HG02943 (cell line): ENCODE results near the gene CYB5R2.

ENCODE experiments used
- ATAC-seq: cut with Tn5 transposase; IDR thresholded peaks from one replicate; pipeline ENCODE4 v1.9.1; 2021; ENCODE audit warnings: mild to moderate bottlenecking, low read depth, moderate library complexity; ENCODE audit not compliant: unreplicated experiment

The CYB5R2 gene

DNA sequence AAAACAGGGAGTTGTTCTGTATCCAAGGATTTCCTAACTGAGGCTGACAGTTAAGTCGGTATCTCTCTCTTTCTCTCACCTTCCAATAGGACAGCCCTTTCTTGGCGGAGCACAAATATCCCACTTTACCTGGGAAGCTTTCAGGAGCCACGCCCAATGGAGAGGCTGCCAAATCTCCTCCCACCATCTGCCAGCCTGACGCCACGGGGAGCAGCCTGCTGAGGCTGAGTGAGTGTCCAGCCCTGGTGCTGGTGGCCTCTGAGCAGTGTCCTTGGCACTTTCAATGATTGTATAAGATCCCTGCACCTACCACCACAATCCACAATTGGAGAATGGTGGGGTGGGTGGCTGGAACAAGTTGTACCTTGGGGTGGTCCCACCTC lies 33.7 kb downstream of the CYB5R2 start:
- ATAC-seq: no peak

DNA sequence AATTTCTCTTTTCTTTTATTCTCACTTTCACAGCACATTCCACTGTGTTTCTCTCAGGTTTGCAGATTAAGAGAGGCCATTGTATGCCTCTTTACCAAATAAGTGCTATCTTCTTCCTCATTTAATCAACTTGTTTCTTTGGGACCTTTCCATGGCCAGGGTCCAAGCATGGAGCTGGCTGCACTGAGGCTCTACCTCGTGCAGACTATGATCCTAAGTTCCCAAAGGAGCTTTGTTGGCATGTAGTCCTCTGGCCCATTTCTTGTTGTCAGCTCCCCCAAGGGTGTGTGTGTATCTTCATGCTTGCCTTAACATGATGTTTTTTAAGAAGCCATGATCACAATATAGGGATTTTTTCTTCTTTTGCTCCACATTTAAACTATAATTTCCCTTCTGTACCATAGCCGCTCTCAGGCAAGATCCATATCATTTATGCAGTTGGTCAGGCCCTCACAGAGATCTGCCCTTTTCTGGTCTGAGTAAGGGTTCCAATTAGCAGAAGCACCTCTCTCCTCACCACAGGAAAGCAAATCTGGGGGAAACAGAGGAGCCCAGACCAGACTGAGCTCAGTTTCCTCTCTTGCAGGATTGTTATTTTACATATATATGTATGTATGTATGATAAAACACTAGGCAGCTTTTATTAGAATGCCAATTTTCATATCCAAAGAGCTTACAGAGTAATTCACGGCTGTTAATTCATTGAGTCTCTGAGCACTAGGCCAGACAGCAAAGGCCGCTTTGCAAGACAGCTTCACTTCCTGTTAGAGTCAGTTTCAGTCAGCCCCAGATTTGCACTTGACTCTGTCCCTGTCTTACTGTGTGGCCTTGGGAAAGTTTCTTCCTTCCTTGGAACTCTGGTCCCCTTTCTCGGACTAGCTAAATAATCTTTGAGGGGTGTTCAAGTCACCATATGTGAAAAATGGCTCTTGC lies 34.3 kb downstream of the CYB5R2 start:
- peak; percentile 58 for ATAC-seq

DNA sequence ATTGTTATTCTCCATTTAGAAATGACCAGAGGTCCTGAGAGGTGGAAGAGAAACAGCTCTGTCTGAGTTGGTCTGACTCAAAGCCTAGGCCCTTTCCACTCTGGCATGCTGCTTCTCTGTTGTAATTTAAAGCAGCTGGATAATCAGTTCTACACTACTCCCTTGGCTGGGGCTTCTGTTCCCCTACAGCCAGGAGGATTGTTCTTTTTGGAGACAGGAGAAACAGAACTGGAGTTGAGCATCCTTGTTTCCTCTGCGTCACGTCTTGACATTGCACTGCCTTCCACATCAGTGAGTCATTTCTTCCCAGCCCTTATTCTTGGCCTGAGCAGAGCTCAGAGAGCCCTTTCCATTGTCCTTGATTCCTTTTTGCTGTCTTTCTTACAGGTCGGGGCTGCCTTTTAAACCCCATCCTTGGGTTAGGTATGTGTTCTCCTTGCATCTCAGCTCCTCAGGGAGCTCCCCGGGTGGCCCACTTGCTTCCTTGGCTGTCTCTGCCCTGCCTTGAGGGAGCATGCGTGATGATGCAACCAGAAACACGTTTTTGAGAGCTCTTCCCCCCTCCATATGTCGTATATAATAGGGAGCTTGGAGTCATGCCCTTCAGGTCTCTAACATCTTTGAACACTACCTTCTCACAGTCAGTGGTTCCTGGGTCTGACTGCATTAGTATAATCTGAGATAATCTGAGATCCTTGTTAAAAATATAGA lies 35.7 kb downstream of the CYB5R2 start:
- ATAC-seq: no peak

DNA sequence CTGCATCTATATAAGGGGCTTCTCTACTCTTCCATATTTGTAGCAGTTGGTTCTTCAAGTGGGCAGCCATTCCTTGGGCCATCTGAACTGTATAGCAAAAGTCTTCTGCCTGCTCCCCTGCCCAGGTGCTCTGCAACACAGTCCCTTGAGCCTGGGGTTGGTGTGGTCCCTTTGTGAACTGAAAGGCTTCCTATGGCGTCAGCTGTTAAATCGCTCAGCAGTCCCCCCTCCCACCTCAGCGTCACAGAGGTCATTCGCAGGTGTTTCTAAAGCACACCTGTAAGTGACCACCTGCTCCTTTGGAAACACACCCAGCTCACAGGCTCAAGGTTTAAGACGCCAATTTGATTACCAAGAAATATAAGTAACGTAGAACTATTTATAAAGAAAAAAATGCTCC lies 37.0 kb downstream of the CYB5R2 start:
- ATAC-seq: no peak

DNA sequence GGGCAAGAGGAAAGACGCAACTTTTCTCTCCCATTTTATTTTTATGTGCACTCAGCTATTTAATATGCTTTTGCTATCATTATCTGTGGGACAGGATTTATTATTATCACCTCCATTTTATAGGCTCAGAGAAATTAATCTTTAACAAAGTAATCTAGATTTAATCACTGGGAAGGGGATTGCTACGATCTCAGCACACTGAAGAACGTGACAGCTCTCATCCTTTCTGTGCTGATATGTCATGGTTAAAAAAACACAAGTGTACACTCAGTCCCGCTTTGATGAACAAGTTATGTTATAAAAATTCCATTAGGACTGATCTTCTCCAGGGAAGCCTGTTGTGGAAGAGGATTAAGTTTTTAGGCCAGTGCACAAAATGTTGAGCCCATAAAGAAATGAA lies 37.6 kb downstream of the CYB5R2 start:
- no peak for ATAC-seq

DNA sequence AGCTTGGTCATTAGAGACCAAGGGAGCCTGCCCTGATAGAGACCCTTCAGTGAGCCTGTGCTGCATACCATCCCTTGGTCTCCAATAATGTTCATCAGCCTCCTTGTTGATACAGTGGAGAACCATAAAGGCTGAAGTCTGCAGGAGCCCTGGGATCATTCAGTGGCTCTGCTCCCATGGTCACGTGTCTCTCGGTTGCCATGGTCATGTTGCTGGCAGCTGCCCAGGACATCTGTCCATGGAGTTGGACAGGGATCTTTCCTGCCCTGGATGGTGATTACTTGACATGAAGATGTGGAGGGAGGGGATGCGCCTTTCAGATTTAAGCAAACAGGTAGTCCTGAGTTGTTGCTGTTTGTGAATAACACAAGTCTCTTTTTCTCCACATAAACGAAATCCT lies 38.2 kb downstream of the CYB5R2 start:
- no peak for ATAC-seq

DNA sequence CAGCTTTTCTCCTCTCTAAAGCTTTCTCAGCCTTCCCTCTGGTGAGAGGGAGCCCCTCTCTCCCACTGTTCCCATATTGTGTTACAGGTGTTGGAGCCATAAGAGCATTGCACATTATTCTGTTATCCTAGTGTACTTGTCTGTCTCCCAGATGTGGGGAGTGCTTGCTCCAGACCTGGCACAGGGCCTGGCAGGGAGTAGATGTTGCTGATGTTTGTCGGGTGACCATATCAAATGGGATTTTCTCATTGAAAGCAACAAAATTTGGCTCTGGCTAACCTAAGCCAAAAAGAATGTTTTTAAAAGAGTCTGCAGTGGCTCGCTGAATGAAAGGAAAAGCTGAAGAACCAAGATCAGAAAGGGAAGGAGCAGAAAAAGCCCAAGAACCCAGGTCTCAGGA lies 41.1 kb downstream of the CYB5R2 start:
- ATAC-seq: no peak

DNA sequence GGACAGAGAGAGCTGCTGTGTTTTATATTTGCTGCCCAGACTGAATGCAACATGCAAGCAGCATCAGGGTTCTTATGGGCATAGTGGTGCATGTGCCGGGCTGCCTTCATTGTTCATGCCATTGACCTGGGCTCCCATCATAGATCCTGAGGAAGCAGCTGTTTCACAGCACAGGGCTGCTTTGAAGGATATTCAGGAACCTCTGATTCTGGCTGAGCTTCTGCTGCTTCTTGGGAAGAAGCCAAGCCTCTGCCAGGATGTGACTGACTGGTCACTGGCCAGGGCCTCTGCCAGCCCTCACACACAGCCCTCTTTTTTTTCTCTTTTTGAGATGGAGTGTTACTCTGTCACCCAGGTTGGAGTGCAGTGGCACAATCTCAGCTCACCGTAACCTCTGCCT lies 43.3 kb downstream of the CYB5R2 start:
- no peak for ATAC-seq

DNA sequence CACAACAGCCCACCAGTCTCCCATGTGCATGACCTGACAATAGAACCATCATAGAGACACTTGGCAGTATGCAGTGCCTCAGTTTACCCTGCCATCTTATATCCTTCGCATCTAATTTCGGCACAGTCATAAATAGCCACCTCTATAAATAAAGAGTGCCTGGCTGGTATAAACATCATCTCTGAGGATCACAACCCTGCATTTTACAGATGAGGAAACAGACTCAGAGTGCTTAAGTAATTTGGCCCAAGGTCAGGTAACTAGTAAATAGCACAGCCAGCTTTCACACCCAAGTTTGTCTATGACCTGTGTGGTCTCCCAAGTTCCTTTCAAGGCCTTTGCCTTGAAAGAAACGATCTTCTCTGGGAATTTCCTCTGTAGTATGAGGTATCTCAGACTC lies 44.6 kb downstream of the CYB5R2 start:
- ATAC-seq: no peak

DNA sequence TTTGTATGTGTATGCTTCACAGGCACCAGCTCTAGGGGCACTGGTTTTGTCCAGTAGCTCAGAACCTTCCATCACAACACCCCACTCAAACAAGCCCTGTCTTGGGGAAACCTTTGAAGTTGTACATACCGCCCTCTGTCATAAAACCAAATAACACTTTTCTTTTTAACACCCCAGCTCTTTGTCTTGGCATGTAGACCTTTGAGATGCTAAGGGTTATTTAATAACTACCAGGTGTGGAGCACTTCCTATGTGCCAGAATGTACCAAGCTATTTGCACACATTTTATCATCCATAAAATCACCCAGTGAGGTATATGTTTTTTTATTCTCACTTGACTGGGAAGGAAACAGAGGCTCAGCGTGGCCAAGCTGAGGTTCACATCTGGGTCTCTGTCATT lies 50.6 kb downstream of the CYB5R2 start:
- no peak for ATAC-seq

DNA sequence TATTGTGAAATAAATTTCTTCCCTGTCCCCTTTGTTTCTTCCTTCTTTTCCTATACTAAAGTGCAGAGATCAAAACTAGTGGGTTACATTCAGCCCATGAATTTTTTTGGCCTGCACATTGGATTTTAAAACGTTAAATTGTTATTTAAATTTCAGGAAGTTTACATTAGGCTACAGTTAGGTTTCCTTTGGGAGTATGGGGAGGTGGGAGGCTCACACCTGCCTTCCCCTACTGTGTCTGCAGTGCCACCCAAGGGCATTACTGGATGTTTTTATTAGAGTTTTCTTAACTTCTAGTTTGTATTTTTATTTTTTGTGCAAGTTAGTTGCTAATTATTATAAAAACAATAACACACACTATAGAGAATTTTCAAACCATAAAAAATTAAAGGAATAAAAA lies 51.7 kb downstream of the CYB5R2 start:
- no peak for ATAC-seq

DNA sequence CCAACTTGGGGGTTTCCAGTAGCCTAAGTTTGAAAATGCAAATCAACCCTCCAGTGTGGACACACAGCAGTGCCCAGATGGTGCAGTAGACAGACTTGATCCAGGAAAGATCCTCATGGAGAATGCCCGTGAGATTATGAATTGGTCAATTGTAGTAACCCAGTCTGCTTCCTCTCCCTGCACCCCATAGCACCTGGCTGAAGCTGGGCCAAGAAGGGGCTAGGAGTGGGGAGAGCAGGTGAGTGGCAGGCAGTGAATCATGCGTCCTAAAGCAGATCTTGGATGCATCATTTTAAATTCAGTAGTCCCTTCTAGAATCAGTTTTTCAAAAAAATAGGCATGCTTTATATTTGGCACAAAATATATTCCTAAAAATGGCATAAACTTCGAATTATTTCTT lies 52.2 kb downstream of the CYB5R2 start:
- no peak for ATAC-seq

DNA sequence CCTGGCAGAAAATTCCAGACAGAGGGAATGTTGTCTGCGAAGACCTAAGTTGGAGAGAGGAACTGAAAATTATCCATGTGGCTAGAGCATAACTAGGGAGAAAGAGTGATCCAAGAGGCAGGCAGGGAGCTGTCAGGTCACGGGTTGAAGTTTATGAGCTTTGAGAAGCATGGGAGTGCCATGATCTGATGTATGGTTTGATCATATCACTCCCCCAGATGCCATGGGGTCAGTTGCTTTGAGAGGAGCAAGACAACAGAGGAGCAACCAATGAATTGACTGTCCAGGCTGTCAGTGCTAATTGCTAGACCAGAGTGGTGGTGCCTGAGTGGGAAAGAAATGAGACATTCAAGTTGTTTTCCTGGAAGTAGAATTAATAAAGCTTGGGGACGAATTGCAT lies 54.0 kb downstream of the CYB5R2 start:
- no peak for ATAC-seq

DNA sequence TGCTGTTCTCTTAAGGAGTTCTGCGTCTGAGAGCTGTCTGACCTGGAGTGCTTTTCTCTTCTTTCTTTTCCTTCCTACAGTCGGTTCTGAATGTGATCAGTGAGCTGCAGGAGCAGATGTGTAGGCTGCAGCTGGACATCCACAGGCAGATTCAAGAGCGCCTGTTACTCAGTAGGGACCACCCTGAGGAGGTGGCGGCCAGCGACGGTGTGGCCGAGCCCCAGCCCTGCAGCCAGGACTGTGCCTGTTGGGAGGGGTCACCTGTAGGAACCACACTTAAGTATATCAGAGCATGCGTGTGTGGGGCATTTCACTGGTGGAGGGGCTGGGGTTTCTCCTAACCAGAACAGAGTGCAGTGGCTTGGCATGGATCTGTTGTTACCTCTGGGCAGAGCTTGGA lies 56.3 kb downstream of the CYB5R2 start:
- ATAC-seq: no peak
